Stimulated activated CD8-positive, alpha-beta memory T cell treated with anti-CD3 and anti-CD28 coated beads, Interleukin-4, amount 100 ng/mL, for 24 hours (primary cell): ENCODE data around the gene ATG2B.
"Not testable (repeated sequence)": the region's sequence is repeated elsewhere in the genome, so short reads cannot be mapped to it uniquely, and the experiment has no call there.

Experiments used
- DNase-seq: peaks from one replicate; pipeline ENCODE4 v3.0.0-alpha.2; 2020; ENCODE audit warnings: low read depth

Gene ATG2B

DNA sequence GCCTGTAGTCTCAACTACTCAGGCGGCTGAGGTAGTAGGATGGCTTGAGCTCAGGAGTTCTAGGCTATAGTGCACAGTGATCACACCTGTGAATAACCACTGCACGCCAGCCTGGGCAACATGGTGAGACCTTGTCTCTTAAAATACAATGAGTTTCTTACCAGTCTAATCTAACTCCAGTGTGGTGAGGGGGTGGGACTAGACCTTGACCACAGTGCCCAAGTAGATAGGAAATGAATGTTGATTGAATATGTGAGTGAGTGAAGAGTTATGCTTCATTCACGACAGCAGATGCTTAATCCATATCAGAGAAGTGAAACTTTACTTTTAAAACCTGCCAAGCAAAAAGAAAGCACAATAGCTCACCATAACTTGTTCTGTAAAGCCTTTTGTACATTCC is 17.6 kb upstream of the ATG2B start:
- DNase-seq: no peak

DNA sequence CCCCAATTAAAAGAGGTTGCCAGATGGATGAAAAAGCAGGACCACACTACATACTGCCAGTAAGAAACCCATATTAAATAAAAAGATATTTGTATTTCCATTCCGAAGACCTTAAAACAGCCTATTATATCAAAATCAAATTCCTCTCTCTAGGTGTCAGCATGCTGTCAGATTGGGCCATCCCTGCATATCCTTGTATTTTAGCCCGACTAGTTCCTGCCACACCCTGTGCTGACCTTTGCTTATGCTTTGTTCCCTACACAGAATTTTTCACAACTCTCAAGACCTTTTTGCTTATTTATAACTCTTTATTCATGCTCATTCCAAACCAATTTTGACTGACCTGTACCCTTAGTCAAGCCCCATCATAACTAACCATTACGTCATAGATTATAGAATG is 13.0 kb upstream of the ATG2B start:
- no peak for DNase-seq

DNA sequence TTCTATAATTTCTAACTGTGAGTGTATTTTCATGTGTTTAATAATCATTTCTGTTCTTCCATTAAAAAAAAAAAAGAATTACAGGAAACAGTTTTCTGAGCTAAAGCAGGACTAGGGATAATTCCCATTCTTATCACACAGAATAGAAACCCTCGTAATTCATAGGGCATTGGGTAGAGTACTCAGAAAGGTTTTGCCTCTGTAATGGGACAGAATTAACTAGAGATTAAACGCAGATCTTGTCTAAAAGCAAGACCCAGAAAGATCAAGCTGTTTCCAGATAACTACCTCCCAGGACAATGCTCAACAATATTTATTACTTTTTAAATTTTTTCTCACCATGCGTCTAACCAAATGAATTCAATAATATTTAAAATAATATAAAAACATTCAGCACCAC is 10.4 kb upstream of the ATG2B start:
- DNase-seq: no peak

DNA sequence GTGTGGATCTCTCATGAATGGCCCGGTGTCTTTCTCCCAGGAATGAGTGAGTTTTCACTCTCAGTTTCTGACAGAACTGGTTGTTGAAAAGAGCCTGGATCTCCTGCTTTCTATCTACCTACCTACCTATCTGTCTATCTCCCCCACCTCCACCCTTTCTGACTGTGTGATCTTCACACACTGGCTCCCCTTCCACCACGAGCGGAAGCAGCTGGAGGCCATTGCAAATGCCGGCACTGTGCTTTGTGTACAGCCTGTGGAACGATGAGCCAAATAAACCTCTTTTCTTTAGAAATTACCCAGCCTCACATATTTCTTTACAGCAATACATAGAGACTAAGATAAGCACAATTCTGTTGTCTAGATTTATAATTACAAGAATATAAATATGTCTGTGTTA is 7.4 kb upstream of the ATG2B start:
- no peak for DNase-seq

DNA sequence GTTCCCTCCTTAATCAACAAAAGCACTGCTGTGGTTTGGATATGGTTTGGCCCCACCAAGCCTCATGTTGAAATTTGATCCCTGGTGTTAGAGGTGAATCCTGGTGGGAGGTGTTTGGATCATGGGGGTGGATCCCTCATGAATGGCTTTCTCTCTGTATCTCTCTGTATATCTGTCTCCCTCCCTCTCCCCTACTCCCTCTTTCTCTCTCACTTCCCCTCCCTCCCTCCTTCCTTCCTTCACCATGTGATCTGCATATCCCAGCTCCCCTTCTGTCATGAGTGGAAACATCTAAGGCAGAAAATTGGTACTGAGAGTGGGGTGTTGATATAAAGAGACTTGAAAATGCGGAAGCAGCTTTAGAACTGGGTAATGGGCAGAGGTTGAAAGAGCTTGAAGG is 5.4 kb upstream of the ATG2B start:
- DNase-seq: no peak

DNA sequence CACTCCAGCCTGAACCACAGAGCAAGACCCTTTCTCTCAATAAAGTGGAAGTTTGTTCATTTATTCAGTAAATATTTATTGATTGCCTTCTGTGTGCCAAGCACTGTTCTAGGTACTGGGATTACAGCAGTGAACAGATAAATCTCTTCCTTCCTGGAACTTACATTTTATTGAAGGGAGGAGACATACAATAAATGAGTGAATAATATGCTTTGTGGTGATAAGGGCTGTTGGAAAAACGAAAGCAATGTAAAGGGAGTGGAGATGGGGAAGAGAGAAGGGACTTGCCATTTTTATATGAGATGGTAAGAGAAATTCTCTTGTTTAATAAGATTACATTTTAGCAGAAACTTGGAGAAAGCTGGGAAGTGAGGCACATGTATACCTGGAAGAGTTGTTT is 1.8 kb upstream of the ATG2B start:
- DNase-seq: no peak

DNA sequence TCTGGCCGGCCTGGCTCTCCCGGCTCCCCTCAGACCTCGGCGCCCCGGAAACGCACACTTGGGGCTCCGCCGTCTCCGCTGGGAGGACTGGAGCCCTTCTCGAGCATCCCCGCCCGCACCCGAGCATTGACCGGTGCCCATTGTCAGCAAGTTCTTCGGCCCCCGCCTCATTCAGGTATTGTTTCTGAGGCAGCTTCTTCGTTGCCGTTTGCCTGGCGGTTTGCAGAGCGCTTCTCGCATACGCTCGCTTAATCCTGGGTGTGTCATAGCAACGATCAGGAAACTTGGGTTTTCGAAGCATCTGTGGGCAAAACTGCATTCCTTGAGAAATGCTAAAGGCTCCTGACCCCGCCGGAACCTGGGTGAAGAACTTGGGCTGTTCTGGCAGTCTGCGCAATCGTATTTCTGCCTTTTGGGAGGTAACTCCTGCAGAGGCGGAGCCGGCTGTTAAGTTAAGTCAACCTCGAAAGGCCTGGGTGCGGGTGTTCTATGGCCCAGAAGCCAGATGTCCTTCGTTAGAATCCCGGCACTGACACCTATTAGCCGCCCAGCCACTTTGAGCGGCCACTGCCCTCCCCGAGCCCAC is 703 bp upstream of the ATG2B start:
- DNase-seq: peak; percentile 9

DNA sequence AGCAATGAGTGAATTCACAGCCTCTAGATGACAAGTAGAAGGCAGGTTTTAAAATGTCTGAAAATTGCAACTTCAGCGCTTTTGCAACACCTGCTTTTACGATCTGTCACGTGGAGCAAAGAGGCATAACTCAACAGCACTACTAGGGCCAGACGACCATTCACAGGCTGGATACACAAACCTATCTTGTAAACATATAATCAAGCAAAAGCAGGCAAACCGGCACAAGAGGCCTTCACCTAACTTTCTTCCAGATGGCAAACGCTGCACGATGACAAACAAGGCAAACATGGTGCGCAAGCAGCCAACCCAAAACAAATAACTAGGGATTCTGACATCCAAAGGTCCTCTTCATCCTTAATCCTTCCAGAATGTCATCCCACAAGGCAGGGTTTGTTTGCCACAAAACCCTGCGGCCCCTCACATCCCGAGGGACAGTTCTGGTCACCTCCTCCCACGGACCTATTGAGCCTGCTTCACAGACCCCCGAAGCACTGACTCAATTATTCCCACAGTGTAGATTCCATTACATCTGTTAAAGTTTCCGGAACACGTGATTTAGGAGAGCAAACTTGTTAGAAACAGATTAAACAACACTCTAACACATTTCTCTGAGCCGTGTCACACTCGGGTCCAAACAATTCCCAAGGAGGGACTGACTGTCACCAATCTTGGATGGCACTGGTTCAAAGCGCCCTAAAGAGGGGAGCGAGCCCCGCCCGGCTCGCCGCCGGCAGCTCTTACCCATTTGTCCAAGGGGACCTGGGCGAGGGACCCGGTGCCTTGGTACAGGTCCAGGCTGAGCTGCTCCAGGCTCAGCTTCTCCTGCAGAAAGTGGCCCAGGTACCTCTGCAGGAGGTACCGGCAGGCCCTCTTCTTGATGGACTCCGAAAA is 823 bp downstream of the ATG2B start:
- peak; percentile 6 for DNase-seq

DNA sequence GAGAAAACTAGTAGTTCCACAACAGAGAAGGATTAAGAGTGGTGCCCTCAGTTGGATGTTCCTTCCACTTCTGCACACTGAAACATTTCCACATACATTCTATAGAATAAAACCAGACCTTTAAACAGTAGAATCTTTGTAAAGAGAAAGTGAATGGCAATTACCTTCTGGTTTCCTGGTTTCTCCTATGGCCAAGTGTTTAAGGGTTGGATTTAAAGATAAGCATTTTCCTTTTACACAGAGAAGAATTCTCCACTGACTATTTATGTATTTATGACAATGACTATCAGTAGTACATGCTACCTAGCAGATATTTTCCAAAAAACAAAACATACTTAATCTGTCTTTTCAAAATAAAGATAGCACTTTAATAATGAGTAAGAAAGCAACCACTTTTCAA is 3.2 kb downstream of the ATG2B start:
- no peak for DNase-seq

DNA sequence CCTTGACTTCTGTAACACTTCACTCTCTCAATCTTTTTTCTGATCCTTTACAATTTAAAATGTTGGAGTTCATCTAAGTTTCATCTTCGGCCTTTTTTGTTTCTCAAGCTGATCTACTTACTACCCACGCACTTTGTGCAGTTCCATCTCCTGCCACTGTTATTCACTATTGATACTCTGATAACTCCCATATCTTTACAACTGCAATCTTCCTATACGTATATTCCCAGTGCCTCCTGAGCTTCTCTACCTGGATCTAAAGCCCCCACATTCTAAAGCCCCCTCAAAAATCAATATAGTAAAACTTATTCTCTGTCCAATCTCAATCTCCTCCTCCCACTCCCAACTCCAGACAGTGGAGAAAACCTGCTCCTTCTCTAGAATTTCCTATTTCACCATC is 5.9 kb downstream of the ATG2B start:
- DNase-seq: no peak

DNA sequence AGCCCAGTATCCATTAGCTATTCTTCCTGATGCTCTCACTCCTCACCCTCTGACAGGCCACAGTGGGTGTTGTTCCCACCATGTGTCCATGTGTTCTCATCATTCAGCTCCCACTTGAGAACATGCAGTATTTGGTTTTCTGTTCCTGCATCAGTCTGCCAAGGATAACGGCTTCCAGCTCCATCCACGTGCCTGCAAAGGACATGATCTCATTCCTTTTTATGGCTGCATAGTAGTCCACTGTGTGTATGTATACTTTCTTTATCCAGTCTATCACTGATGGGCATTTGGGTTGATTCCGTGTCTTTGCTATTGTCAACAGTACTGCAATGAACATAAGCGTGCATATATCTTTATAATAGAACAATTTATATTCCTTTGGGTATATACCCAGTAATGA is 8.9 kb downstream of the ATG2B start:
- no peak for DNase-seq

DNA sequence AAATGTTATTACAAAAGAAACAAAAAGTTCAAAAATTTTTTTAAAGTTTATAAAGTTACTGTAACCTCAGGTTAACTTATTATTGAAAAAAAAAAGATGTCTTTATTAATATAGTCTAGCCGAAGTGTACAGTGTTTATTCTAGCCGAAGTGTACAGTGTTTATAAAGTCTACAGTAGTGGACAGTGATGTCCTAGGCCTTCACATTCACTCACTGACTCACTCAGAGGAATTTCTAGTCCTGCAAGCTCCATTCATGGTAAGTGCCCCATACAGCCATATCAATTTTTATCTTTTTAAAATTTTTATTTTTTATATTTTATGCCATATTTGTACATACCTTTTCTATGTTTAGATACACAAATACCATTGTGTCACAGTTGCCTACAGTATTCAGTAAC is 10.4 kb downstream of the ATG2B start:
- DNase-seq: no peak

DNA sequence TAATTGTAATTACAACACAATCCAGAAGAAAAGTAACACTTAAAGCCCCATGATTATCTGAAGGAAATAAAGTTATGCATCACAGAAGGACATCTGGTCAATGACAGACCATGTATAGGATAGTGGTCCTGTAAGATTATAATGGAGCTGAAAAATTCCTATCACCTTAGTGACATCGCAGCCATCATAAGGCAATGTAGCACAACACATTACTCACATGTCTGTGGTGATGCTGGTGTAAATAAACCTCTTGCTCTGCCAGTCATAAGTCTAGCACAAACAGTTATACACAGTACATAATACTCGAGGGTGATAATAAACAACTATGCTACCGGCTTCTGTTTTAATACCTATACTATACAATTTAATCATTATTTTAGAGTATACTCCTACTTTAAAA is 11.2 kb downstream of the ATG2B start:
- no peak for DNase-seq

DNA sequence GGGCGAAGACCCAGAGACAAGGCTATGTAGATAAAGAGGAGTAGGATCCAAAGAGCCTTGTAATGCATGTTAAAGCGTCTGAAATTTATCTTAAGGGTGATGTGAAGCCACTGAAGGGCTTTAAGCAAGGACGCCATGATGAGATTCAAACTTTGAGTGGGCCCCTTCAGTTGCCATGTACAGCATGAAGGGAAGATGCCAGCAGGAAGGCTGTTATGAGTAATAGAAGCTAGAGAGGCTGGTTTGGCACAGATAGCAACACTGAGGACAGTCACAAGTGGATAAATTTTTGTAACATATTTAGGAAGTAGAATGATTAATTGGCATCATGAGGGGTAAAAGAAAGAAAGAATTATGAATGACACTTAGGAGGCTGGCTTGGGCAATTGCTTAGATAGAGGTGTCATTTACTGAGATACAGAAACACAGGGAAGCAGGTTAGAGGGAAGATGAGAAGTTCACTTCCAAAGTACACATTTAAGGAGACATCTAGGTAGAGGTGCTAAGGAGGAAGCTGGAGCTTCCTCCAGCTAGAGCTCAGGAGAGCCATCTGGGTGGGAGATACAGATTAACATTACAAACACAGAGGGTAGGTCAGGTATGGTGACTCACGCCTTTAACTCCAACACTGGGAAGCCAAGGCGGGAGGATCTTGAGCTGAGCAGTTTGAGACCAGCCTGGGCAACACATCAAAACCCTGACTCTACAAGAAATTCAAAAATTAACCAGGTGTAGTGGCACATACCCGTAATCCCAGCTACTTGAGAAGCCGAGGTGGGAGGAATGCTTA is 13.7 kb downstream of the ATG2B start:
- no peak for DNase-seq

DNA sequence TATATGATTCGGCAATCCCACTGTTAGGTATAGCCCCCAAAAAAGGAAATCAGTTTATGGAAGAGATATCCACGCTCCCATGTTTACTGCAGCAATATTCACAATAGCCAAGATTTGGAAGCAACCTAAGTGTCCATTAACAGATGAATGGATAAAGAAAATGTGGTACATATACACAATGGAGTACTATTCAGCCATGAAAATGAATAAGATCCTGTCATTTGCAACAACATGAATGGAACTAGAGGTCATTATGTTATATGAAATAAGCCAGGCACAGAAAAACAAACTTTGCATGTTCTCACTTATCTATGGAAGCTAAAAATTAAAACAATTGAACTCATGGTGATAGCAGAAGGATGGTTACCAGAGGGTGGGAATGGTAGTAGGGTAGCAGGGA is 15.2 kb downstream of the ATG2B start:
- not testable (repeated sequence) for DNase-seq

DNA sequence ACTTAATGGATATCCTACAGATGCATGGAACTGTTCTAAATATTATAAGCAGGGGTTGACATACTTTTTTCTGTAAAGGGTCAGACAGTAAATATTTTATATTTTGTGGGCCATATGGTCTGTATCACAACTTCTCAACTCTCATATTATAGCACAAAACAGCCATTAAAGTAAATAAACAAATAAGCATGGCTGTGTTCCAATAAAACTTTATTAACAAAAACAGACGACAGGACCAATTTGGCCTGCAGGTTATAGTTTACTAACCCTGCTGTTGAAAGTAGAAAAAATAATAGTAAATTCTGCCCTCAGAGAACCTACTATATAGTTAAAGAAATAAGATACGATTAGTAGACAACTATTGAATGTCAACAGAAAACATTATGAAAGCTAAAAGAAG is 17.5 kb downstream of the ATG2B start:
- no peak for DNase-seq

DNA sequence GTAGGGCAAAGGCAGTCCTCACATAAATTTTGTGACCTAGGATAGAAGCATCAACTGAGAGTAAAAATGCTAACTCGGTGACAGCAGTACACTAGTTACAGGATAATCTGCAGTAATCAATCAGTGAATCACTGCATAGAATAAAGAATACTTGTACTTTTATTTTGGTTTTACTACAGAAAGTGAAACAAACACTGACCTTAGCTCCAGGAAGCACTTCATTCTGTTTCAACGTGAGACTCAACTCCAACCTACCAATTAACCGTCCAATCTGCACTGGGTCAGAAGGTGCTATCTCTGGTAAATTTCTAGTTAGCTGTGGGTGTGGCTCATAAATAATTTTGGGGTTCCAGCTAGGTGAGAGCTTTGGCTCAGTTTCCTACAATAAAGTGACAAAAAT is 21.8 kb downstream of the ATG2B start:
- DNase-seq: no peak

DNA sequence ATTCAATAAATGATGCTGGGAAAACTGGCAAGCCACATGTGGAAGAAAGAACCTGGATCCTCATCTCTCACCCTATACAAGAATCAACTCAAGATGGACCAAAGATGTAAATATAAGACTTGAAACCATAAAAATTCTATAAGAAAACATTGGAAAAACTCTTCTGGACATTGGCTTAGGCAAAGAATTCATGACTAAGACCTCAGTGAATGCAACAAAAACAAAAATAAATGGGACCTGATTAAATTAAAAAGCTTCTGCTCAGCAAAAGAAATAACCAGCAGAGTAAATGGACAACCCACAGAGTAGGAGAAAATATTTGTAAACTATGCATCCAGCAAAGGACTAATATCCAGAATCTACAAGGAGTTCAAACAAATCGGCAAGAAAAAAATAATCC is 24.6 kb downstream of the ATG2B start:
- no peak for DNase-seq

DNA sequence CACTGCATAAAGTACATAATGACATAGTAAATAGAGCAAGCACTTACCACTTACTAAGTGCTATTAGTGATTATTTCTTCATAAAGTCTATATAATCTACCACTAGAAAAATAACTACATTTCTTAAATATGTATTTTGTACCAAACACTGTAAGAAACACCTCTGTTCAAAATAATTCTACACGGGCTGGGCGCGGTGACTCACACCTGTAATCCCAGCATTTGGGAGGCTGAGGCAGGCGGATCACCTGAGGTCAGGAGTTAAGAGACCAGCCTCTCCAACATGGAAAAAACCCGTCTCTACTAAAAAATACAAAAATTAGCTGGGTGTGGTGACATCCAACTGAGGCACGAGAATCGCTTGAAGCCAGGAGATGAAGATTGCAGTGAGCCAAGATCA is 38.9 kb downstream of the ATG2B start:
- no peak for DNase-seq

DNA sequence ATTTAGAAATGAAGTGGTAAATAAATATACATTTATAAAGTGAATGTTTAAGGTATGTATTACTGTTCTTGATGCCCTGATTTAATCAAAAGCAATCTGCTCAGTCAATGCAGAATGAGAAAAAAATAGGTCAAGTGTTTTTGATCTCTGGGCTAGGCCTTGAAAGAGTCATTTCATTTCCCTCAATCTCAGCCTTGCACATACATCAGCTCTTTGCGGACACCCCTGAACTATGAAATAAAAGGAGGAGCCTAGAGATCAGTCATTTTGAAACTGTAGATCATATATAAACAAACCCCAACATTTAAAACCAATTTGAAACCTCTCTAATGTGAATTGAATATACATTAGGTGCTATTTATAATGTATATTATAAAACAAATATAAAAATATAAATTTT is 42.5 kb downstream of the ATG2B start:
- no peak for DNase-seq

DNA sequence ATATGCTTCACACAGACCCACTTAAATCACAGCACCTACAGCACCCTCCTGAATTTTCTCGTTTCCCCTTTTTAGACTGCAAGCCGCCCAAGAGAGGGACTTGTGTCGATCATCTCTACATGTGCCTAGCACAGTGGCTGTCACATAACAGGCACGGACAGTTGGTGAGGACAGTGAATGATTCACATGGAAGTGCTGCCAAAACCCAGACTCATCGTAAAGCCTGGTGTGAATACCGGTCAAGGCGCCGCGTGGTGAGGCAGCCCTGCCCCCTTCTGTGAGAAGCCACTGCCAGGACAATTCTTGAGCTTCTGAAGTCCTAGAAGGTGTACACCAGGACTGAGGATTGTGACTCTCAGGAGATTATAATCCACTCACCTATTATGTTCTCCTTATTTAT is 44.3 kb downstream of the ATG2B start:
- DNase-seq: no peak

DNA sequence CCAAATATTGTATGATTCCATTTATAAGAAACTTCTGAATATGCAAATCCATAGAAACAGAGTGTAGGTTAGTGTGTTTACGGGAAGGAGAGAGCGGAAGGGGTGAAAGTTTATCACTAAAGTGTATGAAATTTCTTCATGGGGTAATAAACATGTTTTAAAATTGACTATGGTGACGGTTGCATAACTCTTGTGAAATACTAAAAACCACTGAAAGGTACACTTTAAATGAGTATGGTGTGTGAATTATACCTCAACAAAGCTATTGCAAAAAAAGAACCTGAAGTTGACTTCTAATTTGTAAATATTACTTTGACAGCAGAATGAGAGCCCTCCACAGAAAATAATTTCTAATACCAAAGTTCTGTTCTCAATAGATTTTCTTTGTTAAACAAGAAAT is 47.1 kb downstream of the ATG2B start:
- no peak for DNase-seq

DNA sequence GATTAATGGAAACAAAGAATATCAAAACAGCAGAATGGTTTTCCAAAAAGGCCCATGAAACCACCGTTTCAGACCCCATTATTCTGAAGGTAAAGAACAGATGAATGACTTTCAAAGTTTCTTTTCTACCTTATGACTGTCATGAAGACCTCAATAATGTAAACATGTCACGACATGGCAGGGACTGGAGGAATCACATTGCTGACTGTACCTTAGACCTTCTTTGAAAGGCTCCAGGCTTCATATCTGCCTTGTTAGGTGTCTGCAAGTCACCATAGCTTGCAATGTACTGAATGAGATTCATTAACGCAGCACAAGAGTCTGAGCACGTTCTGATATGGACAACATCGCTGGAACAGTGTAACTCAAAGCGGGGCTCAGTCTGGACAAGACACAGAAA is 52.2 kb downstream of the ATG2B start:
- no peak for DNase-seq
